NCI-H2107 treated with DMSO at 0.1 percent for 48 hours (cell line): ENCODE results near the gene FEM1A.
"Not testable (repeated sequence)": the region's sequence is repeated elsewhere in the genome, so short reads cannot be mapped to it uniquely, and the experiment has no call there.

Source experiments
- DNase-seq: peaks from one replicate; lab custom pipeline; 2025; ENCODE audit not compliant: unreplicated experiment; lab: John Stamatoyannopoulos, UW

FEM1A gene

GRCh38 chr19:4774136-4774535, 17.4 kb upstream of the FEM1A start:
- DNase-seq, result no peak

GRCh38 chr19:4775627-4776152, 15.8 kb upstream of the FEM1A start:
- DNase-seq, result no peak

DNA sequence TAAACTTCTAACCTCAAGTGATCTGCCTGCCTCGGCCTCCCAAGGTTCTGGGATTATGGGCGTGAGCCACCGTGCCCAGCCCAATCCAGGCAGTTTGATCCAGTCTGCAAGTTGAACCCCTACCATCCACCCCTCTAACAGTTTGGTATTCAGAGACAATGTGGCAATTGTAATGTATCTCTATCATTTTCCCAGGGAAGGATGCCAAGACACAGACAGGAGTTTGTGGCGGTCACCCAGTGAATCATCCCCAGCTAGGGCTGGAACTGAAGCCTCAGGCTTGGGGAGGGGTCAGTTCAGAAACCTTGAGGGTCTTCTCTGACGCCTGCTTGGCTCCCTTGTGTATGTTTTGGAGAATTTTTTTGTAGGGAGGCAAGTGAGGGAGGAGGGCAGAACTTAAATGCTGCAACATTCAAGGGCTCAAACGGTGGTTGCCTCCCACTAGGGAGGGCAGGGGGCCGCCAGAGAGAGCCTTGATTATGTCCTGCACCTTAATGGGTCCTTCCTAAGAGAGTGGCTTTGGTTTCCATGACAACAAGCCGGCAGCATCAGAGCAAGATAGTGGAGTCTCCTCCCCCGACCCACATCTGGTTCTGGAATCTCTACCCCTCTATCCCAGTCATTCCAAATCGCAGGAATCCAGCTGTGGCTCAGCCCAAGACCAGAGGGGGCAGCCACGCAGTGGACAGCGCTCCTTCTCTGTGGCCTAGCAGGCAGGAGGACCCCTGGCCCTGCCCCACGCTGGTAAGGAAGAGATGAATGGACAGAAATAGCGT, 14.9 kb upstream of the FEM1A start:
- DNase-seq, result no peak

DNA sequence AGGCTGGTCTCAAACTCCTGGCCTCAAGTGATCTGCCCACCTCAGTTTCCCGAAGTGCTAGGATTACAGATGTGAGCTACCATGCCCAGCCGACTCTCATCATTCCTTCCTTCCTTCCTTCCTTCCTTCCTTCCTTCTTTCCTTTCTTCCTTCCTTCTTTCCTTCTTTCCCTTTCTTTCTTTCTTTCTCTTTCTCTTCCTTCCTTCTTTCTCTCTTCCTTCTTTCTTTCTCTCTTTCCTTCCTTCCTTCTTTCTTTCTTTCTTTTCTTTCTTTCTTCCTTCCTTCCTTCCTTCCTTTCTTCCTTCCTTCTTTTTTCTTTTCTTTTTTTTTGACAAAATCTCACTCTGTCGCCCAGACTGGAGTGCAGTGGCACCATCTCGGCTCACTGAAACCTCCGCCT, 13.4 kb upstream of the FEM1A start:
- DNase-seq, result not testable (repeated sequence)

GRCh38 chr19:4780860-4781259, 10.7 kb upstream of the FEM1A start:
- DNase-seq, result no peak

GRCh38 chr19:4781801-4782200, 9.7 kb upstream of the FEM1A start:
- no peak for DNase-seq

DNA sequence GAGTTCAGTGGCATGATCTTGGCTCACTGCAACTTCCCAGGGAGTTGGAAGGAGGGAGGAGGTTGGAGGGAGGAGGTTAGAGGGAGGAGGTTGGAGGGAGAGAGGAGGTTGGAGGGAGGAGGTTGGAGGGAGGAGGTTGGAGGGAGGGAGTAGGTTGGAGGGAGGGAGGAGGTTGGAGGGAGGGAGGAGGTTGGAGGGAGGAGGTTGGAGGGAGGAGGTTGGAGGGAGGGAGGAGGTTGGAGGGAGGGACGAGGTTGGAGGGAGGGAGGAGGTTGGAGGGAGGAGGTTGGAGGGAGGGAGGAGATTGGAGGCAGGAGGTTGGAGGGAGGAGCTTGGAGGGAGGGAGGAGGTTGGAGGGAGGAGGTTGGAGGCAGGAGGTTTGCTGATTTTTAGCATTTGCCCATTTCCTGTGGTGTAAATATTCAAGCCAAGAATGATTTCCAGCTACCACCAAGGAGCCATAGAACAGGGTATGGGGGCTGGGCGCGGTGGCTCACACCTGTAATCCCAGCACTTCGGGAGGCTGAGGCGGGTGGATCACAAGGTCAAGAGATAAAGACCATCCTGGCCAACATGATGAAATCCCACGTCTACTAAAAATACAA, 5.0 kb upstream of the FEM1A start:
- DNase-seq, result not testable (repeated sequence)

- DNase-seq, result not testable (repeated sequence)
Measured at GRCh38 chr19:4792019-4792865, 708 bp downstream of the FEM1A start.

GRCh38 chr19:4792866-4793195, 1.3 kb downstream of the FEM1A start:
- DNase-seq, result not testable (repeated sequence)

DNA sequence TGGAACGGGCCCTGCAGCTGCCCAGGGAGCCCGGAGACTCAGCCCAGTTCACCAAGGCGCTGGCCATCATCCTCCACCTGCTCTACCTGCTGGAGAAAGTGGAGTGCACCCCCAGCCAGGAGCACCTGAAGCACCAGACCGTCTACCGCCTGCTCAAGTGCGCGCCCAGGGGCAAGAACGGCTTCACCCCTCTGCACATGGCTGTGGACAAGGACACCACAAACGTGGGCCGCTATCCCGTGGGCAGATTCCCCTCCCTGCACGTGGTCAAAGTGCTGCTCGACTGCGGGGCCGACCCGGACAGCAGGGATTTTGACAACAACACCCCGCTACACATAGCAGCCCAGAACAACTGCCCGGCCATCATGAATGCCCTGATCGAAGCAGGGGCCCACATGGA, 1.7 kb downstream of the FEM1A start:
- not testable (repeated sequence) for DNase-seq

- no peak for DNase-seq
Measured at GRCh38 chr19:4794971-4795370, 3.4 kb downstream of the FEM1A start.

- DNase-seq, result no peak
Measured at GRCh38 chr19:4795400-4795799, 3.9 kb downstream of the FEM1A start.

GRCh38 chr19:4800591-4801081, 9.1 kb downstream of the FEM1A start:
- DNase-seq, result no peak

- DNase-seq, result no peak
Measured at GRCh38 chr19:4801085-4801619, 9.6 kb downstream of the FEM1A start.

- DNase-seq, result no peak
Measured at GRCh38 chr19:4802711-4803110, 11.2 kb downstream of the FEM1A start.

DNA sequence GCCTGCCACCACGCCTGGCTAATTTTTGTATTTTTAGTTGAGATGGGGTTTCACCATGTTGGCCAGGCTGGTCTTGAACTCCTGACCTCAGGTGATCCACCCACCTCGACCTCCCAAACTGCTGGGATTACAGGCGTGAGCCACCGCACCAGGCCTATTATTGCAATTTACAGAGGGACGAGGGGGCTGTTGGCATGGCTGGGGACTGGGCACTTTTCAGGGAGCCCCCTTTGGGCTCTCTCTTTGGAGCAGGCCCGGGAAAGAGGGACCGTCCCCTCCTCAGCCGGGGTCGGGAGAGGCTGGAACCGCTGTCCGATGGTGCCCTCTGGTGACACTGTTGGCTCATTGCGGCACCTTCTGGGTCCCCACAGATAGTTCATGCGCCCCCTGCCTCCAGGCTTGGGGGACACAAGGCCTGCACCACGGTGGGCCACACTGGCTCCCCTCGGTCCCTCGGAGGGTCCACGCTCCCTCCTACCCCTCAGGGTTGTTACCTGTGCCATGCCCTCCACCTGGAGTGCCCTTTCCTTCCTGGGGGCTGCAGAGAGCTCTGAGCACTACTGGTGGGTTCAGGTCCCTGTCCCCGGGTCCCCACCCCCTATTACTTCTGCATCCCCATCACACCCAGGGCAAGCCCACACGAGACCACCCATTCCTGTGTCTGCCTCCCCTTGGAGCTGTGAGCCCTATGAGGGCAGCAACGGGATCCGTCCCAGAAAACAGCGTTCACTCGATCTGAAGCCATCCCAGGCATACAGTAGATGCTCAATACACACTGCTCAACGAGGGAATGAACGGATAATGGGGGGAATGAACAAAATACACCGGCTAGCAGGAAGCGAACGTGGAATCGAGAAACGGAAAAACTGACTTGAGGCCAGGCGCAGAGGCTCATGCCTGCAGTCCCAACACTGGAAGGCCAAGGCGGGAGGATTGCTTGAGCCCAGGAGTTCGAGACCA, 12.5 kb downstream of the FEM1A start:
- no peak for DNase-seq

GRCh38 chr19:4805140-4805539, 13.6 kb downstream of the FEM1A start:
- DNase-seq, result not testable (repeated sequence)

DNA sequence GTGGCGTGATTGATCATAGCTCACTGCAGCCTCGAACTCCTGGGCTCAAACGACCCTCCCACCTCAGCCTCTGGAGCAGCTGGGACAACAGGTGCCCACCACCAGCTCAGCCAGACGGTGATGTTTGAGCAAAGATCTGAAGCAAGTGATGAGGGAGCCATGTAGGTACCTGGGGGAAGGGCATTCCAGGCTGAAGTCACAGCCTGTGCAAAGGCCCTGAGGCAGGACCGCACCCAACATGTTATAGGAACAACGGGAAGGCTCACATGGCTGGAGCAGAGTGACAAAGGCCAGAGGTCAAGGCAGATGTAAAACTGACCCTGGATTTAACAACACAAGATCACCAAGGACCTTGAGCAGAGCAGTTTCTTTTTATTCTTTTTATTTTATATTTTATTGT, 14.8 kb downstream of the FEM1A start:
- no peak for DNase-seq

DNA sequence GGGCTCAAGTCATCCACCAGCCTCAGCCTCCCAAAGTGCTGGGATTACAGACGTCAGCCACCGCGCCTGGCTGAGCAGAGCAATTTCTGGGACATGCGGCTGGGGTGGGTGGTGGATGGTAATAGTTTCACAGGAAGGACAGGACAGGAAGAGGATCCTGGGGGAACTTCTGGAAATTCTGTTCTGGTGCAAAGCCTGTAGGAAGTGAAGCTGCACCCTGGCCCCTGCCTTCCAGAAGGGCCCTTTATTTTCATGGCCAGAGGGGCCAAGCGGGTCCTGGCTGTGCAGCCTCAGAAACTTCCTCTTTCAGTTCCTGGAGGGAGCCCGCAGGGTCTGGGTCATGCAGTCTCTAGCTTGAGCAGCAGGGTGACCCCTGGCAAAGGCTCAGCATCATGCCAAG, 15.7 kb downstream of the FEM1A start:
- DNase-seq, result no peak
